DND-41 (cell line): Measurements from ENCODE around the gene AACS.
A peak's percentile ranks its signal among the peaks of the same experiment; 100 is the strongest.

Experiments used
- ATAC-seq: fragments of 200-7000 bp; cut with Tn5 transposase; 3 replicates; pipeline ENCODE4 v1.9.1; 2021; ENCODE audit warnings: low read depth; ENCODE audit not compliant: insufficient read depth
- DNase-seq: peaks from one replicate; pipeline ENCODE4 v3.0.0-alpha.2; 2020
- H2AFZ ChIP-seq: 2 replicates; pipeline ENCODE4 v1.6.0; 2012; ENCODE audit warnings: low read depth, low read length
- H3K27ac ChIP-seq: 2 replicates; pipeline ENCODE4 v1.5.1; 2012; ENCODE audit warnings: low read length, inconsistent platforms
- H3K27me3 ChIP-seq: fragments of 200-600 bp; sonication (generic); 2 replicates; pipeline ENCODE4 v1.6.0; 2012; ENCODE audit warnings: low read length, mild to moderate bottlenecking, inconsistent platforms; ENCODE audit not compliant: insufficient read depth, poor library complexity
- H3K36me3 ChIP-seq: 2 replicates; pipeline ENCODE4 v1.5.1; 2012; ENCODE audit warnings: low read length, inconsistent platforms; ENCODE audit not compliant: insufficient read depth
- H3K4me1 ChIP-seq: 2 replicates; pipeline ENCODE4 v1.5.1; 2012; ENCODE audit warnings: mild to moderate bottlenecking, low read length; ENCODE audit not compliant: insufficient read depth
- H3K4me2 ChIP-seq: 2 replicates; pipeline ENCODE4 v1.6.0; 2012; ENCODE audit warnings: mild to moderate bottlenecking, moderate library complexity, low read length, inconsistent platforms; ENCODE audit not compliant: insufficient read depth
- H3K4me3 ChIP-seq, 2 experiments: fragments of 200-600 bp in 1 of 2; shearing (Covaris generic) in 1 of 2; 2 replicates each; pipeline ENCODE4 v1.5.1; 2012 to 2016; ENCODE audit warnings: inconsistent platforms in 2 of 2, low read length in 2 of 2, mild to moderate bottlenecking in 2 of 2, low read depth in 1 of 2, moderate library complexity in 1 of 2
- H3K79me2 ChIP-seq: 2 replicates; pipeline ENCODE4 v1.6.0; 2012; ENCODE audit warnings: low read length, inconsistent platforms; ENCODE audit not compliant: insufficient read depth
- H3K9ac ChIP-seq: 2 replicates; pipeline ENCODE4 v1.6.0; 2012; ENCODE audit warnings: low read depth, mild to moderate bottlenecking, inconsistent platforms, low read length, moderate library complexity
- H3K9me3 ChIP-seq: 2 replicates; pipeline ENCODE4 v1.5.1; 2012; ENCODE audit warnings: low read length, moderate library complexity, mild to moderate bottlenecking, inconsistent platforms; ENCODE audit not compliant: insufficient read depth, severe bottlenecking
- H4K20me1 ChIP-seq: 2 replicates; pipeline ENCODE4 v1.6.0; 2012; ENCODE audit warnings: low read length; ENCODE audit not compliant: insufficient read depth
- EZH2 ChIP-seq: IDR thresholded peaks from 3 replicates; pipeline ENCODE4 v1.6.1; 2012; ENCODE audit warnings: borderline replicate concordance, low read depth, mild to moderate bottlenecking, moderate library complexity, low read length, inconsistent platforms; ENCODE audit not compliant: severe bottlenecking
- TF ChIP-seq, protein P1 (sequence below): IDR thresholded peaks from 2 replicates; pipeline ENCODE4 v1.5.1; 2012; ENCODE audit warnings: borderline replicate concordance, low read length, moderate library complexity, mild to moderate bottlenecking; ENCODE audit not compliant: poor library complexity, severe bottlenecking; ENCODE audit errors: extremely low read depth

Gene AACS

DNA sequence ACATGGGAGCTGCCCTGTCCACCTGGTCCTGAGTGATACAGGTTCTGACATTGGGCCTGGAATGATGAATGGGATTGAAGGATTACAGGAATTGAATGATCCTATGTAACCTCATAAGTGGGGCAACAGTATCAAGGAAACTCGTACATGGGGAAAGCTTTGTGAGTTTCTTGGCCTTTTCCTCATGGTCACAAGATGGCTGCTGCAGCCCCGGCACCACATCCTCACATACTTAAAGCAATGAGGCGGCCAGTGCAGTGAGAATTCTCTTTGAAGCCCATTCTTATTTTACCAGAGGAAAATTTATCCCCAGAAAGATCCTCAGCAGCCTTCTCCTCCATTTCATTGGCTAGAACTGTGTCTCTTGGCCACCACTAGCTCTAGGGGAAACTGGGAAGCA is 91.9 kb downstream of the AACS start:
- no peak for ATAC-seq
- Histone ChIP-seq H3K4me1 (no peaks in the 10 kb centered on the region), H2AFZ (no peak overlapping the region), H3K9ac (no peak overlapping the region), H3K79me2 (no peaks in the 10 kb centered on the region), H4K20me1 (no peaks in the 10 kb centered on the region), H3K27ac (no peak overlapping the region), H3K36me3 (no peaks in the 10 kb centered on the region), H3K27me3 (peaks cover 3% of the 10 kb centered on the region), H3K4me2 (no peak overlapping the region), H3K4me3 (no peak overlapping the region), H3K9me3 (no peaks in the 10 kb centered on the region)
- no peak for TF ChIP-seq EZH2
- TF ChIP-seq, protein P1, sequence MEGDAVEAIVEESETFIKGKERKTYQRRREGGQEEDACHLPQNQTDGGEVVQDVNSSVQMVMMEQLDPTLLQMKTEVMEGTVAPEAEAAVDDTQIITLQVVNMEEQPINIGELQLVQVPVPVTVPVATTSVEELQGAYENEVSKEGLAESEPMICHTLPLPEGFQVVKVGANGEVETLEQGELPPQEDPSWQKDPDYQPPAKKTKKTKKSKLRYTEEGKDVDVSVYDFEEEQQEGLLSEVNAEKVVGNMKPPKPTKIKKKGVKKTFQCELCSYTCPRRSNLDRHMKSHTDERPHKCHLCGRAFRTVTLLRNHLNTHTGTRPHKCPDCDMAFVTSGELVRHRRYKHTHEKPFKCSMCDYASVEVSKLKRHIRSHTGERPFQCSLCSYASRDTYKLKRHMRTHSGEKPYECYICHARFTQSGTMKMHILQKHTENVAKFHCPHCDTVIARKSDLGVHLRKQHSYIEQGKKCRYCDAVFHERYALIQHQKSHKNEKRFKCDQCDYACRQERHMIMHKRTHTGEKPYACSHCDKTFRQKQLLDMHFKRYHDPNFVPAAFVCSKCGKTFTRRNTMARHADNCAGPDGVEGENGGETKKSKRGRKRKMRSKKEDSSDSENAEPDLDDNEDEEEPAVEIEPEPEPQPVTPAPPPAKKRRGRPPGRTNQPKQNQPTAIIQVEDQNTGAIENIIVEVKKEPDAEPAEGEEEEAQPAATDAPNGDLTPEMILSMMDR = no peak
- DNase-seq = no peak

- H3K79me2 ChIP-seq = no peaks in the 10 kb centered on the region
- no peaks in the 10 kb centered on the region for H3K4me1 ChIP-seq
- no peak overlapping the region for H3K4me2 ChIP-seq
- H3K27me3 ChIP-seq = peaks cover 3% of the 10 kb centered on the region
- no peaks in the 10 kb centered on the region for H4K20me1 ChIP-seq
- H3K27ac ChIP-seq = no peak overlapping the region
- no peak overlapping the region for H3K4me3 ChIP-seq
- H3K9ac ChIP-seq = no peak overlapping the region
- ATAC-seq (no peak), DNase-seq (peak; percentile 15)
- H3K9me3 ChIP-seq = no peaks in the 10 kb centered on the region
- H3K36me3 ChIP-seq = no peaks in the 10 kb centered on the region
- H2AFZ ChIP-seq = no peak overlapping the region
- no peak for TF ChIP-seq EZH2
- TF ChIP-seq, protein P1 = no peak
Measured at GRCh38 chr12:125159702-125160101, 94.5 kb downstream of the AACS start.

GRCh38 chr12:125160281-125160955 is 95.2 kb downstream of the AACS start:
- no peak overlapping the region for H3K27ac ChIP-seq
- H3K4me3 ChIP-seq = no peak overlapping the region
- TF ChIP-seq EZH2 = no peak
- TF ChIP-seq, protein P1 = no peak
- H3K4me2 ChIP-seq = no peak overlapping the region
- no peak overlapping the region for H2AFZ ChIP-seq
- DNase-seq = no peak
- H3K79me2 ChIP-seq = no peaks in the 10 kb centered on the region
- no peak for ATAC-seq
- no peaks in the 10 kb centered on the region for H3K9me3 ChIP-seq
- H3K4me1 ChIP-seq = no peaks in the 10 kb centered on the region
- peaks cover 3% of the 10 kb centered on the region for H3K27me3 ChIP-seq
- H3K9ac ChIP-seq = no peak overlapping the region
- H3K36me3 ChIP-seq = no peaks in the 10 kb centered on the region
- no peaks in the 10 kb centered on the region for H4K20me1 ChIP-seq
